HG03159 (cell line): ENCODE results near the gene C4orf50.
"Not testable (repeated sequence)": the region's sequence is repeated elsewhere in the genome, so short reads cannot be mapped to it uniquely, and the experiment has no call there.

Experiments used
- ATAC-seq: cut with Tn5 transposase; IDR thresholded peaks from one replicate; pipeline ENCODE4 v1.9.1; 2021; ENCODE audit warnings: mild to moderate bottlenecking, moderate library complexity; ENCODE audit not compliant: unreplicated experiment

The C4orf50 gene

DNA sequence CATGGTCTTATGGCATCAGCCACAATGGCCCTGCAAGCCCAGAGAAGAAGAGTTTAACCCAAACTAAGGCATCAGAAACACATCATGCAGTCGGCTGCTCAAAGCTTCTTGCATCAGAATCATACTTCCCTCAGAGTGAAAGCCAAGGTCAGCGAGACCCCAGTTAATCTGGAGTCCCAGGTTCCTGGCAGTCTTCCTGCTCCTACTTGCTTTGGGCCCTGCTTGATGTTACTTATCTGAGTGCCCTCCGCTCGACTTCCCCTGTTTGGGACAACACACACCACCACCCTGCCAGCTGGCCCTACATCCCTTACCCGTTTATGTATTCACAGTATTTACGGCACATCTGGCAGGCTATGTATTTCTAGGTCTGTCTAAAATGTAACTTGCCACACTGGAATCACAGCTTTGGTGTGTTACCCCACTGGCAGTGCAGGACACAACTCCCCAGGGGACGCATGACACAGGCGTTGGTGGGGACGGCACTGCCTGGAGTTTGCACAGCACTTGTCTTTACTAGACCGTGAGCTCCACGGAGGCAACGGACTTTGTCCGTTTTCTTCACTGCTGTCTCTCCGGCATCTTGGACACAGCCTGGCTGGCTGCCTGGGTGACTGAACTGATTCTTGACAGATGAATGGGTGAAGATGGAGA is 148.1 kb downstream of the C4orf50 start:
- ATAC-seq, result no peak

GRCh38 chr4:5867866-5868265 is 150.4 kb downstream of the C4orf50 start:
- no peak for ATAC-seq

- ATAC-seq, result no peak
Observed at GRCh38 chr4:5866841-5867813, 151.1 kb downstream of the C4orf50 start.

DNA sequence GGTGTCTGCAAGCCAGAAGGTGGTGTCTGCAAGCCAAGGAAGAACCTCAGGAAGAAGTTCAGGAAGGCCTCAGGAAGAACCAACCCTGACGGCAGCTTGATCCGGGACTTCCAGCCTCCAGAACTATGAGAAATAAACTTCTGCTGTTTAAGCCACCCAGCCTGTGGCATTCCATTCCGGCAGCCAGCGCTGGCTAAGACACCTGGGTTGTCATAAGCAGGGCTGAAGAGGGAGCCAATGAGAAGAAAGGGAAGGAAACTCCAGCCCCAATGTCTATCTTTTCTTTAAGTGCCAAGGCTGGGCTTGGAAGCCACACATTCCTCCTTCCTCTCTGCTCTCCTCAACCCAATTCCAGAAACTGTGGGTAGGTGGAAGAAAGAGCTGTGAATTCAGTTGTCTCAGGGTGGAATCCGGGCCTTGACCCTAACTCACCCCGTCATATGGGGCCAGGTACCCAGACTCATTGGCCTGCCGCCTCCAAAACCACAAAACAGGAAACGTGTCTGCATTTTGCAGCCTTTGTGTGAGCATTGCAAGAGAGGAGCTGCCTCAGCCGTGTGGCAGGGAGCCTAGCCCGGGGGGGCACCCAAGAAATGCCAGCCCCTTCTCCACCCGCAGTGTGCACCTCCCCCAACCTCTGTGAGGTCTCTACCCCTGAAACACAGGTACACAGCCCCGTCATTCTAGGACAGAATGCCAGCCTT is 152.2 kb downstream of the C4orf50 start:
- ATAC-seq, result no peak

DNA sequence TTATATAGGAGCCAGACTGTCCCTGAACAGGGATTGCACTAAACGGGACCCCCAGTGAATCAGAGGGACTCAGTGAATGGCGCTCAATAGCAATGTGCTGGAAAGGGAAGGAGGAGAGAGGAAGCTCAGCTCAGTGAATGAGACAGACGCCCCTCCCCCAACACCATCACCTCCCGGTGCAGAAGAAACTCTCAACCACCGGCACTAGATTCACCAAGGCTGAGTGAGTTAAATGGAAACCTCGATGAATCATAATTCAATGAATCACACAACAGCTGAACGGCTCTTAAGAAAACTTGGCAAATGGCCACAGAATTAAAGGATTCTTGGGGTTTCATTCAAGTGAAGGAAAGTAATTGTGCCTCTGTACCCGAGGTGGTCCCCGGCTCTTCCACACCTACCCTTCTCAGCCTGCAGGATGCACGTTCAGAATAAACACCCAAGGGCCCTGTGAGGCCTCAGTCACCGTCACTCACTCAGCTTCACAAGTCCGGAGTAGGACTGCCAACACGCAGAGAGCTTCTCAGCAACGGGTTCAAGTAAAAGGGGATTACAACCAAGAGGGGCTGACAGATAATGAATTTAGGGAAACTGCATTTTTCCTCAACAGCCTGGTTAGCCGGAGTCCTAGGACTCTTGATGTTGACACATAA is 154.6 kb downstream of the C4orf50 start:
- ATAC-seq, result no peak

DNA sequence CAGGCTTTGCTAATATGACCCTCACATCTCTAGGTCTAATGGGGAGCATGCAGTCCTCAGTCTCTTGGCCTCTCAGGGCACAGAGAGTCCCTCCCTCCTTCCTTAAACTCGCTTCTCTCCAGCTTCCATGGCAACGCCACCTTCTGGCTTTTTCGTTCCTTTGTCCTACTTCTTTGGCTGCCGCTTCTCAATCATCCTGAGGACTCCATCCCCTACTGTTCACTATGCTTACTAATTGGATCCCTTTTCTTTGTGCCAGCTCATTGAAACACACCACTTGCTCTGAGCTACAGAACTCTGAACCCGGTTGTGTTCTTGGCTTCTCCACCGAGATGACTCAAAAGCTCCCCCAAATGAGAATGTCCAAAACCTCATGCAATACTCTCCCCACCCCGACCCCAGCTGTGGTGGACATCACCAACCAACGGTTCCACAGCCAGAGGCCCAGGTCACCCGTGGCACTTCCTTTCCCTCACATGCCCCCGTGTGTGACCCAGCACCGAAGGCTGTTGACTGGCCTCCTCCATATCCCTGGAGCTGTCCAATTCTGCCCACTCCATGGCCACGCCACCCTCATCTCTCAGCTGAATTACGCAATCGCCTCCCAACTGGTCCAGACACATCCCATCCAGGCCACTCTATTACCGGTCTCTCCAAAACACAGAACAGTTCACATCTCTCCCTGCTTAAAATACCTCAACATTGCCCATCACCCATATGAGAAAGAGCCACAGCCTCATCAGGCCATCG is 160.0 kb downstream of the C4orf50 start:
- ATAC-seq, result no peak

DNA sequence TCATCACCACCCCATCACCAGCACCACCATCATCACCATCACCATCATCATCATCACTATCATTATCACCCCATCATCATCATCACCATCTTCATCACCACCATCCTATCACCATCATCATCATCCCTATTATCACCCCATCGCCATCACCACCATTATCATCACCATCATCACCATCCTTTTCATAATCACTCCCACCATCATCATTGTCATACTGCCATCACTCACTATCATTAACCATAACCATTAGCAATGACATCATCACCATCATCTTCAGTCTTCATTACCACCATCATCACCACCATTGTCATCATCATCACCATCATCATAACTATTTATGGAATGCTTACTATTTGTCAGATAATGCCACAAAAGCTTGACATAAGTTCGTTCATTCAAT is 161.0 kb downstream of the C4orf50 start:
- no peak for ATAC-seq

DNA sequence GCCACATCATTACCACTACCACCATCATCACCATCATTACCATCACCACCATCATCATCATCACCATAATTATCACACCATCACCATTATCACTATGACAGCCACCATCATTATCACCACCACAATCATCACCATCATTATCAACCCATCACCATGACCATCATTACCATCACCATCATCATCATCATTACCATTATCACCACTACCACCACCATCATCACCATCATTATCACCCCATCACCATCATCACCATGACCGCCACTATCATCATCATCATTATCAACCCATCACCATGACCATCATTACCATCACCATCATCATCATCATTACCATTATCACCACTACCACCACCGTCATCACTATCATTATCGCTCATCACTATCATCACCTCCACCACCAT is 161.9 kb downstream of the C4orf50 start:
- ATAC-seq, result not testable (repeated sequence)

DNA sequence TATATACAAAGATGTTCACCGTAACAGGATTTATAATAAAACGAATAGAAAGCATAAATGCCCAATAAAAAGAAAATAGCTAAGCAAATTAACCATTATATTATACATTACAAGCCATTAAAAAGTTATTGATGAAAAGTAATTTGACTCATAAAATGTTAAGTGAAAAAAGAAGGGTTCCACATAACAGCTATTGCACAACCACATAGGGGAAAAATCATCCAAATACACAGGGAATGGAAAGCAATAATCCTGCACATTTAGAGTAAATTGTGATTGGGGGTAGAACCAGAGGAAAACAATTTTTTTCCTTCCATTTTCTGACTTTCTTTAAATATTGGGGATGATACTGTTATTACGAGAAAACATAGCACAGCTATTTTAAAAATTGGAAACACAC is 163.3 kb downstream of the C4orf50 start:
- no peak for ATAC-seq

DNA sequence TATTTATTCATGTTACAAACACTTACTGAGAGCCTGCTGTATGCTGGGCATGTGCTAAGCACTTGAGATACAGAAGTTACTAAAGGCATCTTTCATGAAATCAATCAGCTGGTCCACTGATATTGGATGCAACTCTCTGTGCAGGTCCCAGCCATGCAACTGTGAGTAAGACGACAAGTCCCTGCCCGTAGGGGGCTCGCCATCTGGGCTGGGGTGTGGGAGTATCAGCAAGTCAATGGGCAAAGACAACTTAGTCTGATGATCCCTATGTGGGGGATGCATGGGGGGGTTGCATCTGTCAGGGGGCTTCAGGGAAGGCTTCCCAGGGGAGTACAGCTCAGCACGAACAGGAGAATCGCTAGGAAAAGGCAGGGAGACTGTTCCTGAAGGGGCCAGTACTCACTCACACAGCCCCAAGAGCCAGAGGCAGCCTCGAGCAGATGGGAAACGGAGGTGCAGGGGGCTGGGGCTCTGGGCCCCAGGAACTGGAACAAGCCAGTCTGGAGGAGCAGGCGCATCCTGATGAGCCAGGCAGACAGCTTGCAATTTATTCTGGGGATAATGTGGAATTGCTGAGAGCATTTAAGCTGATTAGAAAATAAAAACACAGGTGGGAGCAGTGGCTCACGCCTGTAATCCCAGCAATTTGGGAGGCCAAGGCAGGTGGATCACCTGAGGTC is 165.6 kb downstream of the C4orf50 start:
- no peak for ATAC-seq

GRCh38 chr4:5851637-5852301 is 166.5 kb downstream of the C4orf50 start:
- no peak for ATAC-seq
